ENCODE results near the gene KLHL2.
"Not testable (repeated sequence)": the region's sequence is repeated elsewhere in the genome, so short reads cannot be mapped to it uniquely, and the experiment has no call there.

KLHL2 gene

DNA sequence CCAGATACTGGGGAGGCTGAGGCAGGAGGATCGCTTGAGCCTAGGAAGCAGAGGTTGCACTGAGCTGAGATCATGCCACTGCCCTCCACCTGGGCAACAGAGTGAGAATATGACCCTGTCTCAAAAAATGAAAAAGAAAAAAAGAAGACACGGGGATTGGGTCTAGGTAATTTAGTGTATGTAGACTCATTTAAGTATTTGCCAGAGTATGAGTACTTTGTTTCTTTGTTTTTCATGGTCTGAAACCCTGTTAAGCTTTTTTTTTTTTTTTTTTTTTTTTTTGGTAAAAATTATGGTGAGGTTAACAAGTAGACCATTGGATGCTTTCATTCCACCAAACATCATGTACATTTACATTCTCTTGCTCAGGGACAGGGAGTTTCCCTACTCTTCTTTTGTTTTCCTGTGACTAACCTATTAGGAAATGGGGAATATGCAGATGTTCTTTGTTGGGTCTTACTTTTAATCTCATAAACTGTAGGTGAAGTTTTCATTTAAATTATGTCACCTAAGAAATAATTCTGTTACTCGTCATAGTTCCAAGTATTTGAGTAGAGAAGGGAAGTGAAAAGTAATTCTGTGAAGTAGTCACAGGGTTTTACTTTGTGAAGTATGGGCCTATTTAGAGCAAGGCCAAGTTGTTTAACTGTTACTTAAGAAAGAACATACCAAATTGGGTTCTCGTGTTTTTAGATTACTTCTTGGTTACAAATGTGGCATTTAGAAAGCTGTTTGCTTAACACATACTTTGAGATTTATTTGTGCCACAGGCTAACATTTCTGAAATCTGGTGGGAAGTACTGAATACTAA, 25.5 kb downstream of the KLHL2 start:
- not testable (repeated sequence) for DNase-seq (ENCODE audit: low spot score)

- DNase-seq (ENCODE audit: low spot score), result no peak
Measured at GRCh38 chr4:165234766-165235165, 27.4 kb downstream of the KLHL2 start.

GRCh38 chr4:165236852-165237251, 29.5 kb downstream of the KLHL2 start:
- DNase-seq (ENCODE audit: low spot score), result not testable (repeated sequence)

DNA sequence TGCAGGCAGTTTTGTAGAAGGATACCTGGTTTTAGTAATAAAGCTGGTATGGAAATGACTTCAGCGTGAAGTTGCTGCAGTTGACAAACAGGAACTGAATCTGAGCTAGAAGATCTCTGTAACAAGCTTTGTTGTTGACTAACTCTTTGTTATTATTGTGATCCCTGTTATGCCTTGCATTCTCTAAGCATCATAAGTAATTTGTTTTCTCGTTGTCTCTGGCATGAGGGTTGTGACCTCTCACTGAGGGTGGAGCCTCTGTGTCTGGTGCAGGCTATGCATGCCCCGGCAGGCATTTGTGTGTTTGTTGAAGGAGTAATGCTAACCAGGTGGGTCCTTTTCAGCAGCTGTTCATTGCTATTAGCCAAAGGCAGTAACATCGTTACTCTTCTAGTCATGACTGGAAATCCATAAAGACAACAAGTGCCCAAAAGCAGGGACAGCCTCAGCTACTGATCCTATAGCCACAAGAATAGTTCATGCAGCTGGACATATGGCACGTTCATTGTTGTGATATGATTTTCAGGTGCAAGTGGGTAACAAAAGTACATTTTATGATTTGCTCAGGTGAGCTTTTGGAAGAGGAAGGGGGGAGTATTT, 30.8 kb downstream of the KLHL2 start:
- not testable (repeated sequence) for DNase-seq (ENCODE audit: low spot score)

DNA sequence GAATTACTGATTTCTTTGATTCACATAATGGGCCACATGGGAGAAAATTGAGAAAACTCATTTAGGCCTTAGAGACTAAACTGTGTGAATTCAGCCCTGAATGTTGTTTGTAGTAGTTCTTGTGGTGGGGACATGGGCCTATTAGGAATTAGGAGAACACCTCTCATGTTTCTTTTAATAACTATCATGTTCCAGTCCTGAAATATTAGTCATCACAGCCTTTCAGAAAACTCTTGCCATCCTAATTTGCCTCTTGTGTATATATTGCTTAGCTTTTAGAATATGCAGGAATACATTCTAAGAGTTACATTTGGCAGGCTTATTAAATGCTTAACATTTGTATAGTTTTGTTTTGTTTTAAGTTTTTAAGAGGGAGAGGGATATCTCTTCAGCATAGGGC, 33.4 kb downstream of the KLHL2 start:
- not testable (repeated sequence) for DNase-seq (ENCODE audit: low spot score)

- not testable (repeated sequence) for DNase-seq (ENCODE audit: low spot score)
Measured at GRCh38 chr4:165244148-165244547, 36.8 kb downstream of the KLHL2 start.

DNA sequence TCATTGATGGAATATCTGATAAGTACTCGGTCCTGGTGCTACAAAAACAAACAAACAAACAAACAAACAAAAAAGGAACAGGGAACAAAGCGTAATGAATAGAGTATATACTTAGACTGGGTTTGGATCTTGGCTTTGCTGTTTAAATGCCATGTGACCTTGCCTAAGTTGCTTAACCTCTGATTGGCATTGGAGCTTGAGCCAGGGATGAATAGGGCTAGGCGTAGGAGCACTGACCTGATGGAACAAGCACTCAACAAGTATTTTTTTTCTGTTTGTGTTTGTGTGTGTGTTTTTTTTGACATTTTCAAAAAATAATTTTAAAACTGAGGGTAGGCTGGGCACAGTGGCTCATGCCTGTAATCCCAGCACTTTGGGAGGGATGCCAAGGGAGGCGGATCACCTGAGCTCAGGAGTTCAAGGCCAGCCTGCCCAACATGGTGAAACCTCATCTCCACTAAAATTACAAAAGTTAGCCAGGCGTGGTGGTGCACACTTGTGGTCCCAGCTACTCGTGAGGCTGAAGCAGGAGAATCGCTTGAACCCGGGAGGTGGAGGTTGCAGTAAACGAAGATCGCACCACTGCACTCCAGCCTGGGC, 37.3 kb downstream of the KLHL2 start:
- DNase-seq (ENCODE audit: low spot score), result not testable (repeated sequence)

- no peak for DNase-seq (ENCODE audit: low spot score)
Measured at GRCh38 chr4:165248102-165248501, 40.7 kb downstream of the KLHL2 start.

- DNase-seq (ENCODE audit: low spot score), result not testable (repeated sequence)
Measured at GRCh38 chr4:165248904-165249303, 41.5 kb downstream of the KLHL2 start.

- not testable (repeated sequence) for DNase-seq (ENCODE audit: low spot score)
Measured at GRCh38 chr4:165254771-165255170, 47.4 kb downstream of the KLHL2 start.

DNA sequence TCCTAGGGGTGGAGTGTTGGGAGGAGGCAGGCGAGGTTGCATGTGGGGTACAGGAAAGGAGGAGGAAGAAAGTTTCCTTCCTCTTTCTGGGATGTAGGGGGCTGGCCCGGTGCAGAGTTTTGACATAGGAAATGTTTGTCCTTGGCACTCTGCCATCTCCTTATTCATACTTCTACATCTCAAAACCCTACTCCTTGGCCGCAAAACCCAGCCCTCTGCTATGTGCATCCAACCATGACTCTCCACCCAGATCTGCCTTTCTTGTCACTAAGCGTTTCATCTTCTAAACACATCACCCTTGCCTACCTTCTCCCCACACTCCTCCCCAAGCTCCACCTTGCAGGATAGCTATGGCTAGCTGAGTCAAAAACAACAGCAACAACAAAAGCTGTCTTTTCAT, 48.1 kb downstream of the KLHL2 start:
- not testable (repeated sequence) for DNase-seq (ENCODE audit: low spot score)

- DNase-seq (ENCODE audit: low spot score), result not testable (repeated sequence)
Measured at GRCh38 chr4:165256074-165256659, 48.8 kb downstream of the KLHL2 start.

- DNase-seq (ENCODE audit: low spot score), result not testable (repeated sequence)
Measured at GRCh38 chr4:165259776-165260175, 52.4 kb downstream of the KLHL2 start.

GRCh38 chr4:165262306-165262705, 54.9 kb downstream of the KLHL2 start:
- not testable (repeated sequence) for DNase-seq (ENCODE audit: low spot score)

DNA sequence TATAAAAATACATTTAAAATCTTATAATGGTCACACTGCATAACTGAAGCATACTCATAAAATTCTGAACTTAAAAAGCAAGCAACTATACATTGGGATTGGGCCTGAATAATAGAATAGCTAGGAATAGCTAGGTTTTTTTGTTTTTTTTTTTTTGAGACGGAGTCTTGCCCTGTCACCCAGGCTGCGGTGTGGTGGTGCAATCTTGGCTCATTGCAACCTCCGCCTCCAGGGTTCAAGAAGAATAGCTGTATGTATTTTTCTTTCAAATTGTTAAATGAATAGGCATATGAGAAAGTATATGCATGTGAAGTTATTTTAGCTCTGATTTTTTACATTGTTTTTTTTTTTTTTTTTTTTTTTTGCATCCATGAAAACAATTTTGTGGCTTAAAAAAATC, 56.1 kb downstream of the KLHL2 start:
- DNase-seq (ENCODE audit: low spot score), result not testable (repeated sequence)

DNA sequence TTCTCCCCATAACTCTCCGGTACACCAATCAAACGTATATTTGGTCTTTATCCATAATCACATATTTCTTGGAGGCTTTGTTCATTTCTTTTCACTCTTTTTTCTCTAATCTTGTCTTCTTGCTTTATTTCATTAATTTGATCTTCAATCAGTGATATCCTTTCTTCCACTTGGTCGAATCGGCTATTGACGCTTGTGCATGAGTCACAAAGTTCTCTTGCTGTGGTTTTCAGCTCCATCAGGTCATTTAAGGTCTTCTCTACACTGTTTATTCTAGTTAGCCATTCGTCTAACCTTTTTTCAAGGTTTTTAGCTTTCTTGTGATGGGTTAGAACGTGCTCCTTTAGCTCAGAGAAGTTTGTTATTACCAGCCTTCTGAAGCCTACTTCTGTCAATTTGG, 62.6 kb downstream of the KLHL2 start:
- not testable (repeated sequence) for DNase-seq (ENCODE audit: low spot score)

- DNase-seq (ENCODE audit: low spot score), result not testable (repeated sequence)
Measured at GRCh38 chr4:165273443-165273842, 66.1 kb downstream of the KLHL2 start.

- DNase-seq (ENCODE audit: low spot score), result not testable (repeated sequence)
Measured at GRCh38 chr4:165275357-165275756, 68.0 kb downstream of the KLHL2 start.

- not testable (repeated sequence) for DNase-seq (ENCODE audit: low spot score)
Measured at GRCh38 chr4:165279531-165279930, 72.2 kb downstream of the KLHL2 start.

- not testable (repeated sequence) for DNase-seq (ENCODE audit: low spot score)
Measured at GRCh38 chr4:165284697-165285096, 77.3 kb downstream of the KLHL2 start.

DNA sequence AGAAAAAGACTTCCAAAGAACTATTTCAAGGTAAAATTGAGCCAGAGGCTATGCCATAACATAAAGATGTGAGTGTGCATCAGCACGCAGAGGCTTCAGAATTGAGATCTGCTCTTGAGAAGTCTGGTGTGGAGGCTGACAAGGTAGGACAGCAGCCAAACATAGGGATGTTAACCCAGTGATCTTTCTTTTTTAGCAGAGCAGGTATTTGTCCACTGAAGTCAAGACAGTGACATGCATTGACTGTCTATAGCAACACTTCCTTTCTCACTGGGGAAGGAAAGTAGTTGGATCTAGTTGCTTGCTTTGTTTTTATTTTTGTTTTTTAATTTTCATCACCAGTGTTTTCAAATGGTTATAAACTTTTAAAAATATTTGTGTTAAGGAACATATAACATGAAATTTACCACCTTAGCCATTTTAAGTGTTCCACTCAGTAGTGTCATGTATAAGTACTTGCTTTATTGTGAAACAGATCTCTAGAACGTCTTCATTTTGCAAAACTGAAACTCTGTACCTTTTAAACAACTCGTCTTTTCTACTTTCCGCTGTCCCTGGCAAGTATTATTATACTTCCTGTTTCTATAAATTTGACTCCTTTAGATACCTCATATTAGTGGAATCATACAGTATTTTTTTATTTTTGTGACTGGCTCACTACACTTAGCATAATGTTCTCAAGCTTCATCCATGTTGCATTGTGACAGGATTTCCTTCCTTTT, 79.4 kb downstream of the KLHL2 start:
- not testable (repeated sequence) for DNase-seq (ENCODE audit: low spot score)

DNA sequence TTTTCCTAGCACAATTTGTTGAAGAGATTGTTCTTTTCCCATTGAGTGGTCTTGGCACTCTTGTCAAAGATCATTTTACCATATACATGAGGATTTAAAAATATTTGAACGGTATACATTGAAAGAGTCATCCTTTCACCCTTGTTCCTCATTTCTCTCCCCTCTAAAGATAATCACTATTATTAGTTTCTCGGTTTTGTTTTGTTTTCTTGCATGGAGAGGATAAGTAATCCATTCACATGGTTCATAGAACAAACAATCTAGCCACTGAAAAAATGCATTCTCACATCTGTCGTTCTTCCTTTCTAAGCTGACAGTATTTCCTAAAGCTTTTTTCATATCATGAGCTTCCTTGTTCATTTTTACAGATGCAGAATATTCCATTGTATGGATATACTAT, 80.9 kb downstream of the KLHL2 start:
- DNase-seq (ENCODE audit: low spot score), result no peak

Data from hepatic stellate cell (primary cell).